ENCODE results near the gene MAVS.

Gene MAVS

GRCh38 chr20:3803854-3804253 lies 42.8 kb upstream of the MAVS start:
- H3K4me3 ChIP-seq (ENCODE audit: low read depth, low read length), result no peak overlapping the region
- peaks cover 39% of the 10 kb centered on the region for H3K4me1 ChIP-seq
- H3K27me3 ChIP-seq, result no peaks in the 10 kb centered on the region
- H3K36me3 ChIP-seq, result peaks cover 65% of the 10 kb centered on the region
- no peak for DNase-seq
- H3K9me3 ChIP-seq, result no peaks in the 10 kb centered on the region
- TF ChIP-seq, protein P1, sequence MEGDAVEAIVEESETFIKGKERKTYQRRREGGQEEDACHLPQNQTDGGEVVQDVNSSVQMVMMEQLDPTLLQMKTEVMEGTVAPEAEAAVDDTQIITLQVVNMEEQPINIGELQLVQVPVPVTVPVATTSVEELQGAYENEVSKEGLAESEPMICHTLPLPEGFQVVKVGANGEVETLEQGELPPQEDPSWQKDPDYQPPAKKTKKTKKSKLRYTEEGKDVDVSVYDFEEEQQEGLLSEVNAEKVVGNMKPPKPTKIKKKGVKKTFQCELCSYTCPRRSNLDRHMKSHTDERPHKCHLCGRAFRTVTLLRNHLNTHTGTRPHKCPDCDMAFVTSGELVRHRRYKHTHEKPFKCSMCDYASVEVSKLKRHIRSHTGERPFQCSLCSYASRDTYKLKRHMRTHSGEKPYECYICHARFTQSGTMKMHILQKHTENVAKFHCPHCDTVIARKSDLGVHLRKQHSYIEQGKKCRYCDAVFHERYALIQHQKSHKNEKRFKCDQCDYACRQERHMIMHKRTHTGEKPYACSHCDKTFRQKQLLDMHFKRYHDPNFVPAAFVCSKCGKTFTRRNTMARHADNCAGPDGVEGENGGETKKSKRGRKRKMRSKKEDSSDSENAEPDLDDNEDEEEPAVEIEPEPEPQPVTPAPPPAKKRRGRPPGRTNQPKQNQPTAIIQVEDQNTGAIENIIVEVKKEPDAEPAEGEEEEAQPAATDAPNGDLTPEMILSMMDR (IDR thresholded peaks at IDR 0.05; ENCODE audit: low read depth, low read length), result no peak

GRCh38 chr20:3804254-3804751 lies 42.3 kb upstream of the MAVS start:
- H3K4me3 ChIP-seq (ENCODE audit: low read depth, low read length), result no peak overlapping the region
- H3K36me3 ChIP-seq, result peaks cover 62% of the 10 kb centered on the region
- no peaks in the 10 kb centered on the region for H3K27me3 ChIP-seq
- peaks cover 34% of the 10 kb centered on the region for H3K4me1 ChIP-seq
- TF ChIP-seq, protein P1 (IDR thresholded peaks at IDR 0.05; ENCODE audit: low read depth, low read length), result no peak
- no peak for DNase-seq
- no peaks in the 10 kb centered on the region for H3K9me3 ChIP-seq

- Histone ChIP-seq H3K27me3 (no peaks in the 10 kb centered on the region), H3K4me1 (peaks cover 30% of the 10 kb centered on the region), H3K9me3 (no peaks in the 10 kb centered on the region), H3K36me3 (peaks cover 62% of the 10 kb centered on the region), H3K4me3 (ENCODE audit: low read depth, low read length) (no peak overlapping the region)
- no peak for DNase-seq
- TF ChIP-seq, protein P1 (IDR thresholded peaks at IDR 0.05; ENCODE audit: low read depth, low read length), result no peak
Measured at GRCh38 chr20:3804781-3805180, 41.9 kb upstream of the MAVS start.

GRCh38 chr20:3808544-3808943 lies 38.1 kb upstream of the MAVS start:
- no peaks in the 10 kb centered on the region for H3K9me3 ChIP-seq
- H3K27me3 ChIP-seq, result no peaks in the 10 kb centered on the region
- H3K4me3 ChIP-seq (ENCODE audit: low read depth, low read length), result no peak overlapping the region
- TF ChIP-seq, protein P1 (IDR thresholded peaks at IDR 0.05; ENCODE audit: low read depth, low read length), result no peak
- DNase-seq, result no peak
- peaks cover 25% of the 10 kb centered on the region for H3K4me1 ChIP-seq
- H3K36me3 ChIP-seq, result peaks cover 28% of the 10 kb centered on the region

- peak overlapping the region; percentile 56 for H3K4me3 ChIP-seq (ENCODE audit: low read depth, low read length)
Measured at GRCh38 chr20:3811467-3812258, 35.0 kb upstream of the MAVS start.

More at GRCh38 chr20:3811467-3812258, 35.0 kb upstream of the MAVS start:
- DNase-seq, result peak; percentile 99
- Histone ChIP-seq H3K27me3 (no peaks in the 10 kb centered on the region), H3K36me3 (no peaks in the 10 kb centered on the region), H3K4me1 (peaks cover 26% of the 10 kb centered on the region), H3K9me3 (no peaks in the 10 kb centered on the region)
- TF ChIP-seq, protein P1 (IDR thresholded peaks at IDR 0.05; ENCODE audit: low read depth, low read length), result no peak
